Upper lobe of left lung (tissue), 6 donors: ENCODE data around the gene CYBA. TPM values are rescaled to one million over a fixed set of nuclear protein-coding genes. Genes with fewer than 3 reads are reported as not detected.
"Not testable (repeated sequence)": the region's sequence is repeated elsewhere in the genome, so short reads cannot be mapped to it uniquely, and the experiment has no call there.

Experiments
- ATAC-seq, 2 donors: fragments of 200-7000 bp; cut with Tn5 transposase; one replicate each; pipeline ENCODE4 v1.9.1; 2022; ENCODE audit warnings: mild to moderate bottlenecking in 2 of 2, moderate library complexity in 2 of 2; ENCODE audit not compliant: low FRiP score in 2 of 2
- DNase-seq, 2 donors: peaks; one replicate each; pipeline ENCODE4 v3.0.0-alpha.2; 2019 to 2020
- H3K27ac ChIP-seq, 4 donors: fragments of 200-600 bp; sonication (generic); one replicate each; pipeline ENCODE4 v1.5.1; 2016 to 2019
- H3K27me3 ChIP-seq, 4 donors: fragments of 200-600 bp; sonication (generic); one replicate each; pipeline ENCODE4 v1.5.1; 2017 to 2019
- H3K36me3 ChIP-seq, 4 donors: fragments of 200-600 bp; sonication (generic); one replicate each; pipeline ENCODE4 v1.5.1; 2016 to 2019
- H3K4me1 ChIP-seq, 4 donors: fragments of 200-600 bp; sonication (generic); one replicate each; pipeline ENCODE4 v1.5.1; 2018 to 2019
- H3K4me3 ChIP-seq, 4 donors: fragments of 200-600 bp; sonication (generic); one replicate each; pipeline ENCODE4 v1.5.1; 2017 to 2019; ENCODE audit warnings: mild to moderate bottlenecking in 2 of 4, moderate library complexity in 1 of 4
- H3K9me3 ChIP-seq, 4 donors: fragments of 200-600 bp; sonication (generic); one replicate each; pipeline ENCODE4 v1.5.1; 2018 to 2019
- EP300 ChIP-seq, 4 donors: sonication (generic); formaldehyde crosslinking; IDR thresholded peaks; one replicate each; pipeline ENCODE4 v1.5.1; 2017; ENCODE audit warnings: antibody characterized with exemption in 4 of 4, control low read depth in 2 of 4
- POLR2A ChIP-seq, 4 donors: fragments of 450-650 bp; IDR thresholded peaks; one replicate each; pipeline ENCODE4 v1.5.1; 2016 to 2017; ENCODE audit warnings: antibody characterized with exemption in 4 of 4, mild to moderate bottlenecking in 2 of 4
- POLR2AphosphoS5 ChIP-seq, 2 donors: sonication (generic); formaldehyde crosslinking; IDR thresholded peaks; one replicate each; pipeline ENCODE4 v1.5.1; 2017; ENCODE audit warnings: antibody characterized with exemption in 2 of 2
- WGBS, 2 donors: methylation state at CpG; one replicate each; pipeline ENCODE4 v1.1.5; 2017 to 2018; 5-methylcytosine and 5-hydroxymethylcytosine counted together
- total RNA-seq, 6 donors: library from RNA; depleted of rRNA in 4 of 6; stranded (reverse); fragments of >200 nt in 4 of 6; gene quantifications; one replicate each; pipeline versions ENCODE4 v1.1.0 to v1.2.1, GENCODE V29; 2016 to 2021
- TF ChIP-seq, protein P1 (sequence below), 6 experiments: fragments of 450-650 bp in 4 of 6; fragments of 200-600 bp in 2 of 6; sonication (generic) in 2 of 6; IDR thresholded peaks; one replicate each; pipeline ENCODE4 v1.5.1; 2016 to 2019; ENCODE audit warnings: antibody characterized with exemption in 6 of 6
- donor health status: DM: no; HTN: no; CAD: no; lungs with moderate emphysema.
- donor health status: DM: no; HTN: yes; CAD: no; lungs with severe emphysema.

The CYBA gene
- total RNA-seq, 6 donors from 2014 or later, result 213 to 472 (median 322) TPM

DNA sequence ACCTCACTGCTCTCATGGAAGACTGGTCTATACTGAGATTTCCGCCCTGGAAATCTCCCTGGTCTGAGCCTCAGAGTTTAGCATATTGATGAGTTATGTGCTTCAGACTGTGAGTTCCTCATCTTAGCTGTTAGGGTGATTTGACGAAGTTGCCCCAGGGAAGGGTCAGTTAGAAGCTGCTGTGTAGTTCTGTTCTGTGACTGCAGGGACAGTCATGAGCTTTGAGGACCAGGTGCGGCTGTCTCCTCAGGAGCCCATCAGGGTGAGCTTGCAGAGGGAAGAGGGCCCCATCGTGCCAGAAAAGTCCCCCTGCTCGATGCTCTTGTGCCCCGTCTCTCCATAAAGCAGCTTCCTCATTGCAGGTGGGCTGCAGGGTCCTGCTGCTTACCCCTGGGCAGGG lies 40.8 kb downstream of the CYBA start:
- Histone ChIP-seq H3K27me3 (no peaks in the 10 kb centered on the region), H3K27ac (no peak overlapping the region), H3K4me3 (no peak overlapping the region), H3K4me1 (no peaks in the 10 kb centered on the region), H3K36me3 (peaks cover 14 to 83% (median 63%) of the 10 kb centered on the region in 4 donors), H3K9me3 (no peaks in the 10 kb centered on the region)
- no peak for ATAC-seq
- 92 to 100% methylated on average over 2 to 6 of the region's 6 CpGs for WGBS, 2 donors
- no peak for DNase-seq
- TF ChIP-seq, protein P1, sequence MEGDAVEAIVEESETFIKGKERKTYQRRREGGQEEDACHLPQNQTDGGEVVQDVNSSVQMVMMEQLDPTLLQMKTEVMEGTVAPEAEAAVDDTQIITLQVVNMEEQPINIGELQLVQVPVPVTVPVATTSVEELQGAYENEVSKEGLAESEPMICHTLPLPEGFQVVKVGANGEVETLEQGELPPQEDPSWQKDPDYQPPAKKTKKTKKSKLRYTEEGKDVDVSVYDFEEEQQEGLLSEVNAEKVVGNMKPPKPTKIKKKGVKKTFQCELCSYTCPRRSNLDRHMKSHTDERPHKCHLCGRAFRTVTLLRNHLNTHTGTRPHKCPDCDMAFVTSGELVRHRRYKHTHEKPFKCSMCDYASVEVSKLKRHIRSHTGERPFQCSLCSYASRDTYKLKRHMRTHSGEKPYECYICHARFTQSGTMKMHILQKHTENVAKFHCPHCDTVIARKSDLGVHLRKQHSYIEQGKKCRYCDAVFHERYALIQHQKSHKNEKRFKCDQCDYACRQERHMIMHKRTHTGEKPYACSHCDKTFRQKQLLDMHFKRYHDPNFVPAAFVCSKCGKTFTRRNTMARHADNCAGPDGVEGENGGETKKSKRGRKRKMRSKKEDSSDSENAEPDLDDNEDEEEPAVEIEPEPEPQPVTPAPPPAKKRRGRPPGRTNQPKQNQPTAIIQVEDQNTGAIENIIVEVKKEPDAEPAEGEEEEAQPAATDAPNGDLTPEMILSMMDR (IDR thresholded peaks at IDR 0.05), result no peak
- TF ChIP-seq POLR2A (IDR thresholded peaks at IDR 0.05) (no peak), POLR2AphosphoS5 (IDR thresholded peaks at IDR 0.05) (no peak)

DNA sequence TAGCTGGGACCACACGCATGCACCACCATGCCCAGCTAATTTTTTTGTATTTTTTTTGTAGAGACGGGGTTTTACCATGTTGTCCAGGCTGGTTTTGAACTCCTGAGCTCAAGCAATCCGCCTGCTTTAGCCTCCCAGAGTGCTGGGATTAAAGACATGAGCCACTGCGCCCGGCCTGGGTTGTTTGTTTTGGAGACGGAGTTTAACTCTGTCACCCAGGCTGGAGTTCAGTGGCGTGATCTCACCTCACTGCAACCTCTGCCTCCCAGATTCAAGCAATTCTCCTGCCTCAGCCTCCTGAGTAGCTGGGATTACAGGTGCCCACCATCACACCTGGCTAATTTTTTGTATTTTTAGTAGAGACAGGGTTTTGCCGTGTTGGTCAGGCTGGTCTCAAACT lies 41.4 kb downstream of the CYBA start:
- DNase-seq, H3K4me3 ChIP-seq, H3K27ac ChIP-seq, H3K9me3 ChIP-seq, H3K4me1 ChIP-seq, ATAC-seq, H3K27me3 ChIP-seq: not testable (repeated sequence)
- 98 to 99% methylated on average over 8 of the region's 8 CpGs for WGBS, 2 donors
- H3K36me3 ChIP-seq, result peaks cover 14 to 86% (median 67%) of the 10 kb centered on the region in 4 donors

DNA sequence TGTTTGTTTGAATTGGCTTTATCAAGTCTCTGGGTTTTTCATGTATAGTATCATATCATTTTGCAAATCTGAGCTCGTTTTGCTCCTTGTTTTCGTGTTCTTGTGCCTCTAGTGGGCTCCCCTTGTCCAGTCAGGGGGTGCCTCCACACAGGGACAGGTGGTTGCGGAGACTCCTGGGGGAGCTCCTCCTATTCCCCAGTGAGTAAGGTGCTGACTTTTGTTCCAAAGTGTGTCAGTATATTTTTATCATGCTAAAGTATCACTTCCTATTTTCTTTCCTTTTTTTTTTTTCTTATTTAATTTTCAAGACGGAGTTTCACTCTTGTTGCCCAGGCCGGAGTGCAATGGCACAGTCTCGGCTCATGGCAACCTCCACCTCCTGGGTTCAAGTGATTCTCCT lies 42.8 kb downstream of the CYBA start:
- no peaks in the 10 kb centered on the region for H3K4me1 ChIP-seq
- H3K27me3 ChIP-seq, result no peaks in the 10 kb centered on the region
- DNase-seq (no peak), ATAC-seq (no peak)
- no peak overlapping the region for H3K27ac ChIP-seq
- no peaks in the 10 kb centered on the region for H3K9me3 ChIP-seq
- no peak overlapping the region for H3K4me3 ChIP-seq
- WGBS, 2 donors, result 80 to 82% methylated on average over 6 of the region's 6 CpGs
- H3K36me3 ChIP-seq, result peaks cover 14 to 79% (median 64%) of the 10 kb centered on the region in 4 donors
- no peak for TF ChIP-seq POLR2AphosphoS5 (IDR thresholded peaks at IDR 0.05)
- no peak for TF ChIP-seq EP300 (IDR thresholded peaks at IDR 0.05)
- TF ChIP-seq POLR2A (IDR thresholded peaks at IDR 0.05), result no peak
- TF ChIP-seq, protein P1 (IDR thresholded peaks at IDR 0.05), result no peak

DNA sequence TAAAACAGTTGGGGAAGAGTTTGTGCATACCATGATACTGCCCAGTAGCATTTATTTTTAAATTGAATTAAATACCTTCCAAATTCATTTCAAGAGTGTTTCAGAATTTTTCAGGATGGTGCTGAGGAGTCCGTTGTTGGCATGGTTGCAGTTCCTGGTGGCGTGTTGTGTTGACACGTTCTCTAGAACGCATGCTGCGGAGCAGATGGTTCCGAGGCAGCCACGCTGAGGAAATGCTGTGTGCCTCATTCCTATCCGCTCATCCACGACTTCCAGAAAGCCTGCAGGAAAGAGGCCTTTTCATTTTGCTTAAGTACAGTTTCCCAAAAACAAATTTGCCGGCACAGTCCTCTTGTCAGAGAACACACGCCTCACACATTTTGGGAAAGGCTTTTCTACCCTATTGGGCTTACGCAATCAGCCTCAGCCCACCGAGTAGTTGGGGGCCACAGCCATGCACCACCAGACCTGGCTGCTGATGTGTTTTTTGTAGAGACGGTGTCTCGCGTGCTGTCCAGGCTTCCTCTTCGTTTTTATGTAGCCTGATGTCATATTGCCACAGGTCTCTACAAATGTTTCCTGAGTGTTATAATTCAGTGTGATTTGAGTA lies 44.6 kb downstream of the CYBA start:
- H3K36me3 ChIP-seq, result peaks cover 8 to 85% (median 57%) of the 10 kb centered on the region in 4 donors
- no peaks in the 10 kb centered on the region for H3K27me3 ChIP-seq
- no peak for ATAC-seq
- TF ChIP-seq, protein P1 (IDR thresholded peaks at IDR 0.05), result no peak
- TF ChIP-seq EP300 (IDR thresholded peaks at IDR 0.05), result no peak
- no peak for TF ChIP-seq POLR2A (IDR thresholded peaks at IDR 0.05)
- TF ChIP-seq POLR2AphosphoS5 (IDR thresholded peaks at IDR 0.05), result no peak
- H3K4me1 ChIP-seq, result peaks cover 3 to 13% (median 7%) of the 10 kb centered on the region in 4 donors
- H3K27ac ChIP-seq, result no peak overlapping the region
- WGBS, 2 donors, result 84 to 91% methylated on average over 17 of the region's 17 CpGs
- no peak for DNase-seq
- no peaks in the 10 kb centered on the region for H3K9me3 ChIP-seq
- no peak overlapping the region for H3K4me3 ChIP-seq

DNA sequence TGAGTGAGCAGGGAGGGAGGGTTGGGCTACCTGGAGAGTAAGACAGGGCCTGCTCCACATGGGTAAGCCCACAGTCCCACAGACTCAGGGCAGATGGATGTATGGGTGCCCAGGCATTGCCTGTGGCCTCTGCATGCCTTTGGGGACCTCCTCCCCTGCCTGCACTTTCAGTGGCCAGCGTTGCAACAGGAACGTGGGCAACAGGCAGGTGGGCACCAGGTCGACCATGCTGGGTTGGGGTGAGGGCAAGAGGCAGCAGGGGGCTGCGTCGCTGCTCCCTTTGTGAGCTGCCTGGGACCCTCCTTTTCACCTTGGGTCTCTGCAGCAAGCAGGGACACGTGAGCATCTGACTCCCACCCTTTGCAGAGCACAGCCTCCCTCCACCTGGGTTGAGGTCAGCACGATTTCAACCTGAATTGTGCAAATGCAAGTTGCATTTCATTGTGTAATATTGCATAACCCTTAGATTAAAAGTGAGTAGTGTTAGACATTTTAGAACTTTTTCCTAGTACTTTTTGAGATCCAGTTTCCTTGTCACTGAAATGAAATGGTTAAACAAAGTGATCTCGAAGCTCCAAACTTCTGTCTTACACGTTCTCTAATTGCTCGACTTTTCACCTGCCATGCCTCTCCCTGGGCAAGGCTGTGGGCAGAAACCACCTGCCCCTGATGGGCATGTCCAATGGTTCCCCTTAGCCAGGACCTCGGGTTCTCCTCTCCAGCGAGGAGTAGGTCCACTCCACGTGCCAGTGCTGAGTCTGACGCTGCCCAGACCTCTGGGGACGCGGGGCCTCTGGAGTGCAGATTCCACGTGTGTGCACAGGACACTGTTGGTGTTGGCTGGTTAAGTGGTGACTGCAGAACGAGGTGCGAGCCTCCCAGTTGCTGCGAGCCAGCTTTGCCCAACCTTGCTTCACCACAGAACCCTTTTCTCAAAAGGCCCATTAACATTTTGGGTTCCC lies 45.4 kb downstream of the CYBA start:
- H3K4me1 ChIP-seq, result peaks cover 7 to 21% (median 11%) of the 10 kb centered on the region in 4 donors
- 80 to 88% methylated on average over 17 to 18 of the region's 20 CpGs for WGBS, 2 donors
- H3K36me3 ChIP-seq, result peaks cover 8 to 85% (median 49%) of the 10 kb centered on the region in 4 donors
- ATAC-seq, result no peak
- DNase-seq, result no peak
- no peaks in the 10 kb centered on the region for H3K9me3 ChIP-seq
- no peak overlapping the region for H3K4me3 ChIP-seq
- H3K27ac ChIP-seq, result no peak overlapping the region
- H3K27me3 ChIP-seq, result no peaks in the 10 kb centered on the region
- TF ChIP-seq POLR2AphosphoS5 (IDR thresholded peaks at IDR 0.05), result no peak
- TF ChIP-seq POLR2A (IDR thresholded peaks at IDR 0.05), result no peak
- no peak for TF ChIP-seq EP300 (IDR thresholded peaks at IDR 0.05)
- TF ChIP-seq, protein P1 (IDR thresholded peaks at IDR 0.05), result no peak
